ENCODE results near the gene EMILIN2.
"Not testable (repeated sequence)": the region's sequence is repeated elsewhere in the genome, so short reads cannot be mapped to it uniquely, and the experiment has no call there.

Gene EMILIN2

DNA sequence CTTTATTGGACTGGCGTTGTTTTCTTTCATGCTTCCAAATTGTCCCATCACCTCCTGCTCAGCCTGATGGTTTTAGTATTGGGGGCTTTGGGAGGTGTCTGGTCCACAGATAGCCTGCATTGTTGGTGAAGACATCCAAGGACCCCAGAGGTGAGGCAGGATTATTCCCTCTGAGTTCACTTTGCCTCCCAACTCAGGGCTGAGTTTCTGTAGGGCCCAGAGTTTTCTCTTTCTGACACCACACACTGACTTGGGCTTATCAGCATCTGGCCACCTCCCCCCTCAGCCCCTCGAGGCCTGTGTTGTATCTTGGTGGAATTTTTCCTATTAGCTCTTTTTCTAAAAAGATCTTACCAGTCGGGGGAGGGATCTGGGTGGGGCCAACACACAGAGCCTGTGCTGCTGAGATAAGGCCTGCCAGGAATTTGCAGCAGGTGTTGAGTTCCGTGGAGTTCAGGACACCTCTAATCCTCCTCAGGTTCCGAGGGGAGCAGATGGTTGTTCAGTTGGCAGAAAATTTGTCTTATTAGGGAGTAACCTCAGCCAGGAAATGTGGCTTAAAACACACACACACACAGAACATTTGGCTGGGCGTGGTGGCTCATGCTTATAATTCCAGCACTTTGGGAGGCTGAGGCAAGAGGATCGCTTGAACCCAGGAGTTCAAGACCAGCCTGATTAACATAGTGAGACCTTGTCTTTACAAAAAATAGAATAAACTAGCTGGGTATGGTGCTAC is 7.3 kb downstream of the EMILIN2 start:
- ATAC-seq (no peak), DNase-seq (ENCODE audit: low spot score in 2 of 2) (no peak)
- H3K27ac Mint-ChIP-seq, result no peak overlapping the region
- peaks cover 7% of the 10 kb centered on the region for H3K4me1 Mint-ChIP-seq
- no peaks in the 10 kb centered on the region for H3K9me3 Mint-ChIP-seq
- no peak overlapping the region for H3K4me3 Mint-ChIP-seq
- no peaks in the 10 kb centered on the region for H3K36me3 Mint-ChIP-seq

DNA sequence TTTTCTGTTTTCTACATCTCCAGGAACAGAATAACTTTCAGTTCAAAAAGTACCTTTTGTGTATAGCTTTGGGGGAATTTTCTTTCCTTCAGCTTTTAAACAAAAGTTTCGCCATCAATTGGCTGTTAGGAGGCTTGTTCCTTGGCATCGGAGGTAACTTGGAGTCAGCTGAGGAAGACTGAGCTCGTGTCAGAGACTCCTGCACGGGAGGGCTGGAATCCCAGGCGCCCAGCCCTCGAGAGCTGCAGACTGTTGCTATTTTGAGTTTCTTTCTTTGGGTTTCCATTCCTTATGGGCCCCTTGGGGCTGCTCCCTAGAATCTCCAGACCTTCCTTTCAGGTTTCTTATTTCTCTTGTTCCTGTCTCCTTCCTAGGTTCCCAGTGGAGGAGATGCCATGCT is 8.1 kb downstream of the EMILIN2 start:
- no peaks in the 10 kb centered on the region for H3K36me3 Mint-ChIP-seq
- no peak overlapping the region for H3K27ac Mint-ChIP-seq

DNA sequence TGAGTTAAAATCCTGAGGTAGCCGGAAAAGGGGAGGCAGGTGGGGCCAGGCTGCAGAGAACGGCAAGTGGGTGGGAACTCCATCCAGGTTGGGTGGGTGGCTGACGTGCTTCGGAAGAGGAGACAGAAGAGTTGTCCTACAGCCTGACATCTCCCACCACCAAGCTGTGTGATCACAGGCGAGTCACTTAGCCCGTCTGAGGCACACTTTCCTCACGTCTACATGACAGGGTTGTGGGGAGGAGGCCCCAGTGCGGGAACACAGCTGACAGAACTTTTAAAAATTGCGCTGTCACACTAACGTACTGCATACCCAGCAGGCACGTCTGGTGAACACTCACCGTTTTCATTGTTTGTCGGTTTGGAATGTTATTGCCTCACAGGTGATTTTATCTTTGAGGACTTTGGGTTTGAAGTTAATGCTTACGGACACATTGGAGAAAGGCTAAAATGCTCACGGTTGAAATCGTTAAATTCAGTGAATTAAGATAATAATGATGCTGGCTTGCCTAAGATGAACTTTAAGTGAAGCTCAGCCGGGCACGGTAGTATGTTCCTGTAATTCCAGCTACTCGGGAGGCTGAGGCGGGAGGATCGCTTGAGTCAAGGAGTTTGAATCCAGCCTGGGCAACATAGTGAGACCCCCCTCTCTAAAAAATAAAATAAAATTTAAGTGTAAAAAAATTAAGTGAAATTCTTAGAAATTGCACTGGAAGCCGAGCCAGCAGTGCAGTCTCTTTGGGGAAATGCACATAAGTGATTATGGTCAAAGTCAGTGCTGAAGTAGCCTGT is 8.9 kb downstream of the EMILIN2 start:
- H3K4me3 Mint-ChIP-seq, result no peak overlapping the region
- DNase-seq (ENCODE audit: low spot score in 2 of 2) (no peak), ATAC-seq (no peak)
- H3K4me1 Mint-ChIP-seq, result peaks cover 2% of the 10 kb centered on the region
- H3K27ac Mint-ChIP-seq, result no peak overlapping the region
- H3K36me3 Mint-ChIP-seq, result no peaks in the 10 kb centered on the region
- no peaks in the 10 kb centered on the region for H3K9me3 Mint-ChIP-seq

More for the DNA sequence above, 8.1 kb downstream of the EMILIN2 start:
- ATAC-seq, result no peak
- Mint-ChIP-seq H3K4me3 (no peak overlapping the region), H3K4me1 (peaks cover 7% of the 10 kb centered on the region), H3K9me3 (no peaks in the 10 kb centered on the region)
- DNase-seq (ENCODE audit: low spot score in 2 of 2), result no peak

DNA sequence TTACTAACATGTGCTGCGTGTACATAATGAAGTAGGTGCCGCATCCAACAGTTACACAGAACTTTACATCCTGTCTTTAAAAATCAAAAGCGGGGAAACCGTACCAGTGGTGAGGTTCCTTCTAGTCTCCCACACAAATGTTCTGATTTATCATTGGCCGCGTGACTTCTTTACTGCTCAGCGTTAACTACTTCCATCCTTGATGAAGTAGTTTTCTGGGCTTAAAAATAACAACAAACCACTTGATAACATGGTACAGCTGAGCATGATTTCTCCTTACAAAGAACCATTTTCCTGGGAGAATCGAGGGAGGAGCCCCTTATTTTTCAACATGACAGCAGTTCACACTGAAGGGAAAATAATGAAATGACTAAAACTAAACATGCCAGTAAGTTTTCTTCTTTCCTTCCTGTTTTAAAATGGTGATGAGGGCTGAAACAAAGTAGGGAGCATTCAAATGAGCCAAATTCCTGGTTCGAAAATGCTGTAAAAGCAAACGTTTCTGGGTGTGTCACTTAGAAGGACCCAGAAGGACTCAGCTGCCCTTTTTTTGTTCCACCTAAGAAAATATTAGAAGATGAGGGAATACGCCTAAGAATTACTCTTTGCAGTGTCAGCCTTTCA is 9.9 kb downstream of the EMILIN2 start:
- no peak for ATAC-seq
- no peaks in the 10 kb centered on the region for H3K36me3 Mint-ChIP-seq

DNA sequence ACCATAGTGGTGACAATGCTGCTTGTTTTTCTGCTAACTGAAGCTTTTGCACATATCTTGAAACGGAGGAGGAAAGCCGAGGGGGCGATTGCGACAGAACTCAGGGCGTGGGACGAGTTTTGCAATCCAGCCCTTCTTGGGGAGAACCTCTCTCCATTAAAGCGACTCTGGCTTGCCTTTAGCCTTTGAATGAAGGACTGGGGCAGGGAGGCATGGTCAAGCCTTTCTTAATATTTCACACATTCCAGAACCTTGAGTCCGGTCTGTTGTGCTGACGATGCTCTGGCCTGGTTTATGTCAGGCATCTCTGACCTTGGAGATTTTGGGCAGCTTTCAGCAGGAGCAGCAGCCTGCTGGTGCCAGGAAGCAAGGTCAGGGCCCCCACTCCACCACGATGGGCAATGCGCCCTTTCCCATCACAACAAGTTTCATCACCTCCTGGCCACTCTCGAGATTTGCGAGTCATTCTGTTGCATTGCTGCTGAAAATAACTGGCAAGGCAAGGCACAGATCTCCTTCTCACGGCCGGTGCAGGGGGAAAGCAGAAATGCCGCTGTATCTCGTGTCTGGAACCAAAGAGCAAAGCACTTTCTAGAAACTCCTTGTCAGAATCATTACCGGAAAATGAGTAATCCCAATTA is 10.8 kb downstream of the EMILIN2 start:
- H3K9me3 Mint-ChIP-seq, result no peaks in the 10 kb centered on the region
- no peak overlapping the region for H3K4me3 Mint-ChIP-seq
- DNase-seq (ENCODE audit: low spot score in 2 of 2) (no peak), ATAC-seq (no peak)
- H3K27ac Mint-ChIP-seq, result no peak overlapping the region
- no peaks in the 10 kb centered on the region for H3K36me3 Mint-ChIP-seq
- no peaks in the 10 kb centered on the region for H3K4me1 Mint-ChIP-seq

More for the DNA sequence above, 9.9 kb downstream of the EMILIN2 start:
- no peaks in the 10 kb centered on the region for H3K9me3 Mint-ChIP-seq
- no peak overlapping the region for H3K27ac Mint-ChIP-seq
- no peaks in the 10 kb centered on the region for H3K4me1 Mint-ChIP-seq
- no peak overlapping the region for H3K4me3 Mint-ChIP-seq
- DNase-seq (ENCODE audit: low spot score in 2 of 2), result no peak

DNA sequence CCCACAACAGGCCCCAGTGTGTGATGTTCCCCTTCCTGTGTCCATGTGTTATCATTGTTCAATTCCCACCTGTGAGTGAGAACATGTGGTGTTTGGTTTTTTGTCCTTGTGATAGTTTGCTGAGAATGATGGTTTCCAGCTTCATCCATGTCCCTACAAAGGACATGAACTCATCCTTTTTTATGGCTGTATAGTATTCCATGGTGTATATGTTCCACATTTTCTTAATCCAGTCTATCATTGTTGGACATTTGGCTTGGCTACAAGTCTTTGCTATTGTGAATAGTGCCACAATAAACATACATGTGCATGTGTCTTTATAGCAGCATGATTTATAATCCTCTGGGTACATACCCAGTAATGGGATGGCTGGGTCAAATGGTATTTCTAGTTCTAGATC is 13.6 kb downstream of the EMILIN2 start:
- ATAC-seq; H3K27ac Mint-ChIP-seq; H3K36me3 Mint-ChIP-seq; H3K4me3 Mint-ChIP-seq; H3K4me1 Mint-ChIP-seq; H3K9me3 Mint-ChIP-seq; DNase-seq (ENCODE audit: low spot score in 2 of 2): not testable (repeated sequence)

DNA sequence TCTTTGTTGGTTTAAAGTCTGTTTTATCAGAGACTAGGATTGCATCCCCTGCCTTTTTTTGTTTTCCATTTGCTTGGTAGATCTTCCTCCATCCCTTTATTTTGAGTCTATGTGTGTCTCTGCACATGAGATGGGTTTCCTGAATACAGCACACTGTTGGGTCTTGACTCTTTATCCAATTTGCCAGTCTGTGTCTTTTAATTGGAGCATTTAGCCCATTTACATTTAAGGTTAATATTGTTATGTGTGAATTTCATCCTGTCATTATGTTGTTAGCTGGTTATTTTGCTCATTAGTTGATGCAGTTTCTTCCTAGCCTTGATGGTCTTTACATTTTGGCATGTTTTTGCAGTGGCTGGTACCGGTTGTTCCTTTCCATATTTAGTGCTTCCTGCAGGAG is 17.2 kb downstream of the EMILIN2 start:
- H3K4me1 Mint-ChIP-seq, result not testable (repeated sequence)

DNA sequence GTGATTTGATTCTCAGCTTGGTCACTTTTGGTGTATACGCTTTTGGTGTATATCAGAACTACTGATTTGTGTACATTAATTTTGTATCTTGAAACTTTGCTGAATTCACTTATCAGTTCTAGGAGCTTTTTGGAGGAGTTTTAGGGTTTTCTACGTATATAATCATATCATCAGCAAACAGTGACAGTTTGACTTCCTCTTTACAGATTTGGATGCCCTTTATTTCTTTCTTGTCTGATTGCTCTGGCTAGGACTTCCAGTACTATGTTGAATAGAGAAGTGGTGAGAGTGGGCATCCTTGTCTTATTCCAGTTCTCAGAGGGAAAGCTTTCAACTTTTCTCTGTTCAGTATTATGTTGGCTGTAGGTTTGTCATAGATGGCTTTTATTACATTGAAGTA is 19.7 kb downstream of the EMILIN2 start:
- H3K27ac Mint-ChIP-seq; H3K36me3 Mint-ChIP-seq; H3K4me1 Mint-ChIP-seq; DNase-seq (ENCODE audit: low spot score in 2 of 2); ATAC-seq; H3K9me3 Mint-ChIP-seq; H3K4me3 Mint-ChIP-seq: not testable (repeated sequence)

More for the DNA sequence above, 17.2 kb downstream of the EMILIN2 start:
- H3K36me3 Mint-ChIP-seq; H3K4me3 Mint-ChIP-seq; H3K27ac Mint-ChIP-seq; H3K9me3 Mint-ChIP-seq; ATAC-seq; DNase-seq (ENCODE audit: low spot score in 2 of 2): not testable (repeated sequence)

DNA sequence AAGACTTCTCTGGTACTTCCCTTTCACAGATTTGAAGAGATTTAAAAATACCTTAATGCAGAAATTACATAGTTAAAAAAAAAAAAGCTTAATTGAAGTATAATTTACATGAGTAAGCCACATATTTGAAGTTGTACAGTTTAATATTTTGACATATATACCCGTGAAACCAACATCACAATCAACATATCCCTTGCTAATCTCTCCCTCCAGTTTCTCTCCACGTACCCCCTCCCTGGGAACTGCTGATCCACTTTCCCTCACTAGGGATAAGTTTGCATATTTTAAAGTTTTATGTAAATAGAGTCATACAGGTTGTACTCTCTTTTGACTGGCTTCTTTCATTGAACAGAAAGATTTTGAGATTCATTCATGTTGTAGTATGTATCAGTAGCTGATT is 22.4 kb downstream of the EMILIN2 start:
- no peaks in the 10 kb centered on the region for H3K36me3 Mint-ChIP-seq
- DNase-seq (ENCODE audit: low spot score in 2 of 2), result no peak
- ATAC-seq, result no peak
- H3K9me3 Mint-ChIP-seq, result no peaks in the 10 kb centered on the region
- H3K27ac Mint-ChIP-seq, result no peak overlapping the region
- no peak overlapping the region for H3K4me3 Mint-ChIP-seq
- no peaks in the 10 kb centered on the region for H3K4me1 Mint-ChIP-seq

DNA sequence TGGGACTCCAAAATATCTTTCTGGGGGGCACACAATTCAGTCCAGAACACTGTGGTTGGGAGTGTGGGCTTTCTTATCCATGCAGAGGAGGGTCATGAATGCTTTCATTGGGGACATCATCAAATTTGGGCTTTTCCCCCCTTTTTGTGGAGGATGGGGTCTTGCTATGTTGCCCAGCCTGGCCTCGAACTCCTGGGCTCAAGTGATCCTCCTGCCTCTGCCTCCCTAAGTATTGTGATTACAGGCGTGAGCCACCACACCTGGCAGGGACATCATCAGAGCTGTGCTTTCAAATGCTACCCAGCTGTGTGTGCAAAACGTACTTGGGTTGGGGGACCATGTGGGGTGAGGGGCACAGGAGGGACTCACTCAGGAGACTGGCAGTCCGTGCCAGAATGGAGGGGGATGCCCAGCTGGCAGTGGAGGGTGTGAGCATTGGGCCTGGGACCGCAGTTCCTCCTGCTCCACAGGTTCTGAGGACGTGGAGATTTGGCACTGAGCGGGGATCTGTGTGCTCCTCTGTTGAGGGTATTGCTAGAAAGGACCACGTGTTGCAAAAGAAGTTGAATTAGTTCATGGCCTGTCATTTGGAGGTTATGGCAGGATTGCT is 24.4 kb downstream of the EMILIN2 start:
- Mint-ChIP-seq H3K27ac (no peak overlapping the region), H3K9me3 (no peaks in the 10 kb centered on the region), H3K36me3 (no peaks in the 10 kb centered on the region), H3K4me3 (no peak overlapping the region), H3K4me1 (peaks cover 6% of the 10 kb centered on the region)
- ATAC-seq (no peak), DNase-seq (ENCODE audit: low spot score in 2 of 2) (no peak)

DNA sequence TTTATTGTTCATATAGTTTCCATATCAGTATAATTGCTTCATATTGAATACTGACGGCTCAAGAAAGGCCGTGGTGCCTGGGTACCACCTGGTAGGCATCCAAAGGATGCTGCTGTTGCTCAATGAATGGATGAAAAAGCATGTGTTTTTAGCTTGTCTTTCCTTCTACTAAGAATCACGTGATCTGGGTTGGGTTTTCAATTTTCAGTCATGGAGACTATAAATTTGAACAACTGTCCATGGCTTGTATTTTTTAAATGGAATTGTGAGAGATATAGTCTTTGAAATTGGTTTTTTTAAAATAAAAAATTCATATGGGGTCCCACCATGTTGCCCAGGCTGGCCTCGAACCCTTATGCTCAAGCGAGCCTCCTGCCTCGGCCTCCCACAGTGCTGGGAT is 25.3 kb downstream of the EMILIN2 start:
- H3K27ac Mint-ChIP-seq, result no peak overlapping the region

DNA sequence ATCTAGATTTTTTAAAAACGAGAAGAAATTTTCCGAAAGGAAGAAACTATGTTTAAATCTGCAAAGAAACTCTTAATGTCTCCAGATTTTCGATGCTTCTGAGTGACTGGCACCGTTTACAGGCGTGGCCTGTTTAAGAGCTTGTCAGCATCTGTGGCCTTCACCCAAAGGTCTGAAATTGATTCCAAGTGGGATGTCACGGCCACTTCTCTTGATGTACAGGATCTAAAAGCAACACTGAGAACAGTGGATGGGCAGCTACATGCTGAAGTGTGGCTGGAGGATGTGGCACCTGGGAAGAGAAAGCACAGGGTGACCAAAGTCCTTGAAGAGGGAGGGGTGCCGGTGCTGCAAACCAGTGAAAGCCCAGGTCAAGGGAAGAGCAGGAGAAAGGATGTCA is 28.0 kb downstream of the EMILIN2 start:
- no peaks in the 10 kb centered on the region for H3K9me3 Mint-ChIP-seq
- no peak overlapping the region for H3K4me3 Mint-ChIP-seq
- no peaks in the 10 kb centered on the region for H3K36me3 Mint-ChIP-seq

More for the DNA sequence above, 25.3 kb downstream of the EMILIN2 start:
- Mint-ChIP-seq H3K4me3 (no peak overlapping the region), H3K4me1 (peaks cover 6% of the 10 kb centered on the region), H3K36me3 (no peaks in the 10 kb centered on the region), H3K9me3 (no peaks in the 10 kb centered on the region)
- ATAC-seq, result no peak
- DNase-seq (ENCODE audit: low spot score in 2 of 2), result no peak

DNA sequence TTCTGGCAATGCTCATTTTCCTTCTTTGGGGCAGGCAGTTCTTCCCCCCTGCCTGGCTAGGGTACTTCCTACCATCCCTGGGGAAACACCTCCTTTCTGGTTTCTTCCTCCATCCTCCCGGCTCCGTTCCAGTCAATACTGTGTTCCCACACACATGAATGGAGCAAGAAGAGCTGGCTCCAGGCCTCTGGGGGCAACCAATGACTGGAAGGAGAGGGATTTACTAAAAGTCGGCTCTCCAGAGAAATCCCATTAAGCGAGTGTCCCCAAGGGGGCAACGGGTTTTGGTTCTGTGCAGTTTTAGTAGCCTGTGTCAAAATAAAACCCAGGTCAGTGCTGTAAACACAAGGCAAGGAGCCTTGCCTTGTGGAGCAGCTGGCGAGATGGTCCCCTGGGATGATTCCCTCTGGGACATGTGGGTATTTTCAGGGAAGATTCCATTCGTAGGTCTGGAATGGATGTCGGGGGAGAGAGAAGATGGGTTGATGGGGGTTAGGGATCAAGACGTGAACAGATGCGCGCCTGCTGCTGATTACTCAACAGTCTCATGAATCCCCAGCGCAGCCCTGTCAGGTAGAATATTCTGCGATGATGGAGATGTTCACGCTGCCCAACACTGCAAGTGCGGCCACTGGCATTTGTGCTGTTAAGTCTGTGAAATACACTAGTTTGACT is 32.0 kb downstream of the EMILIN2 start:
- peaks cover 30% of the 10 kb centered on the region for H3K4me1 Mint-ChIP-seq
- ATAC-seq, result no peak
- no peaks in the 10 kb centered on the region for H3K36me3 Mint-ChIP-seq
- no peaks in the 10 kb centered on the region for H3K9me3 Mint-ChIP-seq
- H3K4me3 Mint-ChIP-seq, result no peak overlapping the region
- H3K27ac Mint-ChIP-seq, result no peak overlapping the region
- DNase-seq (ENCODE audit: low spot score in 2 of 2), result no peak

More for the DNA sequence above, 28.0 kb downstream of the EMILIN2 start:
- peaks cover 6% of the 10 kb centered on the region for H3K4me1 Mint-ChIP-seq
- ATAC-seq (no peak), DNase-seq (ENCODE audit: low spot score in 2 of 2) (no peak)
- no peak overlapping the region for H3K27ac Mint-ChIP-seq

DNA sequence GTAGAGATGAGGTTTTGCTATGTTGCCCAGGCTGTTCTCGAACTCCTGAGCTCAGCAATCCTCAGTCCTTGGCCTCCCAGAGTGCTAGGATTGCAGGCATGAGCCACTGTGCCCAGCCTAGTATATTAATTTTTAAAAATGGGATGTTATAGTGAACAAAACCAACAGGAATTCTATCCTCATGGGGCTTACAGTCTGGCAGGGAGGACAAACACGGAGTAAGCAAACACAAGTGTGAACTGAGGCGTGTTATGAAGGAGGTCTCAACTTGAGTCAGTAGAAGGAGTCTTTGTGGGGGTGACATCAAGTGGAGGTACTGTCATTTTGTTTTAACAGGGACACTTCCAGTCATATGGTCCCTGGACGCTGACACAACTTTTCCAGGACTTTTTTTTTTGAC is 33.1 kb downstream of the EMILIN2 start:
- no peaks in the 10 kb centered on the region for H3K36me3 Mint-ChIP-seq
- H3K4me1 Mint-ChIP-seq, result peaks cover 31% of the 10 kb centered on the region
- DNase-seq (ENCODE audit: low spot score in 2 of 2), result no peak
- H3K9me3 Mint-ChIP-seq, result no peaks in the 10 kb centered on the region
- no peak for ATAC-seq
- no peak overlapping the region for H3K4me3 Mint-ChIP-seq
- H3K27ac Mint-ChIP-seq, result no peak overlapping the region

Data from stimulated activated effector memory CD8-positive, alpha-beta T cell treated with anti-CD3 and anti-CD28 coated beads, Interleukin-12 subunit alpha, Interleukin-12 subunit beta, amount 100 ng/mL, for 72 hours (primary cell).